Immature natural killer cell (primary cell): ENCODE results near the gene ZBTB49. TPM values are rescaled to one million over a fixed set of nuclear protein-coding genes. Genes with fewer than 3 reads are reported as not detected.

ENCODE experiments used
- DNase-seq, 3 donors: peaks; one replicate each; pipeline ENCODE4 v3.0.0; 2022; ENCODE audit warnings: mixed read lengths in 1 of 3
- H3K27ac Mint-ChIP-seq, 6 donors: one replicate each; pipeline ENCODE4 v1.8.0; 2020; ENCODE audit warnings: mixed read lengths in 6 of 6, mild to moderate bottlenecking in 5 of 6, inconsistent platforms in 4 of 6, moderate library complexity in 3 of 6
- H3K27me3 Mint-ChIP-seq, 3 donors: one replicate each; pipeline ENCODE4 v1.8.0; 2020 to 2021; ENCODE audit warnings: low read depth in 3 of 3, mild to moderate bottlenecking in 3 of 3, mixed read lengths in 3 of 3, moderate library complexity in 3 of 3, inconsistent platforms in 1 of 3
- H3K36me3 Mint-ChIP-seq, 3 donors: one replicate each; pipeline ENCODE4 v1.8.0; 2020; ENCODE audit warnings: mixed read lengths in 3 of 3, inconsistent platforms in 2 of 3, mild to moderate bottlenecking in 2 of 3
- H3K4me1 Mint-ChIP-seq, 2 donors: one replicate each; pipeline ENCODE4 v1.8.0; 2020; ENCODE audit warnings: inconsistent platforms in 2 of 2, mild to moderate bottlenecking in 2 of 2, mixed read lengths in 2 of 2, moderate library complexity in 1 of 2
- H3K4me3 Mint-ChIP-seq, 5 donors: one replicate each; pipeline ENCODE4 v1.8.0; 2020; ENCODE audit warnings: mild to moderate bottlenecking in 5 of 5, mixed read lengths in 5 of 5, inconsistent platforms in 3 of 5, moderate library complexity in 3 of 5
- H3K9me3 Mint-ChIP-seq, 6 donors: one replicate each; pipeline ENCODE4 v1.8.0; 2020; ENCODE audit warnings: mild to moderate bottlenecking in 6 of 6, mixed read lengths in 6 of 6, inconsistent platforms in 4 of 6, moderate library complexity in 3 of 6
- polyA plus RNA-seq, 3 donors: library from polyadenylated mRNA; unstranded; fragments of 300-500 nt; fragmentation: Illumina TruSeq; gene quantifications; one replicate each; pipeline ENCODE4 v1.2.3, GENCODE V29; 2021

Gene ZBTB49
- polyA plus RNA-seq, 3 donors from 2014 or later, result 3.2 to 6.9 (median 4.6) TPM

DNA sequence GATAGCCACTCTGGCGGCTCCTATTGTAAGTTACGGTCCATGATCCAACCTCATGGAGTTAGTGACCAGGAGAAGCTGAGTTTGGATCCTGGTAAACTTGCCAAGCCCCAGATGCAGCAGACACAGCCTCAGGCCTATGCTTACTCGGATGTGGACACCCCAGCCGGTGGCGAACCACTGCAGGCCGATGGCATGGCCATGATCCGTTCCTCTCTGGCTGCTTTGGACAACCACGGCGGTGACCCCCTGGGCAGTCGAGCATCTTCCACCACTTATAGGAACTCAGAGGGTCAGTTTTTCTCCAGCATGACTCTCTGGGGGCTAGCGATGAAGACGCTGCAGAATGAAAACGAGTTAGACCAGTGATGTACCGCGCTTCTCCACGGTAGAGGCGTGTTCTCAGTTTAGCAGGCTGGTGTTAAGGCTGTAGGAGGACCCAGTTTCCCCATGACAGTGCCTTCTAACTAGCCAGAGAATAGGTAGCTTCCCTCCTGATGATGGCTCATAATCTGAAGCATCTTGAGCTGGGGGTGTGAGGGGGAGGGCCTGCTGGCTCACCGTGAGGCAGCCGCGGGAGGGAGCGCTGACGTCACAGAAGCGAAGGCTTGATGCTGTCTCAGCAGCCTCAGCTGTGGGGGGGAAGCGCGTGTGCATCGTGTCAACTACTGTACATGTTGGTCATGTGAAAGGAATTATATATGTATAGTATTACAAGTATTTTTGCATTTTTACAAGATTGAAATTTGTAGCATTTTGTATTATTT is 31.1 kb downstream of the ZBTB49 start:
- no peak for DNase-seq
- no peaks in the 10 kb centered on the region for H3K27me3 Mint-ChIP-seq
- H3K9me3 Mint-ChIP-seq, result no peaks in the 10 kb centered on the region
- no peaks in the 10 kb centered on the region for H3K4me1 Mint-ChIP-seq
- peaks cover 7 to 26% (median 15%) of the 10 kb centered on the region in 3 donors for H3K36me3 Mint-ChIP-seq
- H3K27ac Mint-ChIP-seq, result no peak overlapping the region
- no peak overlapping the region for H3K4me3 Mint-ChIP-seq

DNA sequence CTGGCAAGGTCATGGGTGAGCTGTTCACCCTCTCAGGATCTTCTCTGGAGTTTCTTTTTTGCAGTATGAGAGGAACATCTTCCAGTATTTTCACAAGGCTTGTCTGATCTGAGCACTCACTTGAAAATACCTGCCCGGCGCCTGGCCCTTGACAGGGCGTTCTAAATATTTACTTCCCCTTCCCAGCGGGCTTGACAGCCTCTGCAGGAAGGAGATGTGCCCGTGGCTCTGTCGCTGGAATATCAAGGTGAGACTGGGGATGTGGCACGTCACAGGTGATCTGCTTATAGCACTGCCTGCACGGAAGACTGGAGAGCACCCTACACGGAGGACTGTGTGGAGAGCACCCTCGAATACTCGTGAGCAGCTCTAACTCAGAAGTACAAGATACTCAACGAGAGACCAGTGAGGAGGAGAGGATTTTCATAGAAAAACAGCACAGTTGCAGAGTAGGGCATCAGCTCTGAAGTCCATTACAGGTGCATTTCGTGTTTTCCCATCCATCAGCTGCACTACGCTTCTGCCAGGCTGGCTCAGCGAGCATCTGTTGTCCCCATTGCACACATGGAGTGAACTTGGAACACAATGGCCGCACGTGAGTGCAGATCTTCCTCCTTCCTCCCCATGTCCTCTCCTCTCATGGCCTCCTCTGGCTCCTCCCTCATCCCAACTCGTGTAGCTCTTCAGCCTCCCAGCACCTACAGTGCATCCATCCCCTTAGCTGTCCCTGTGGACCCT is 32.1 kb downstream of the ZBTB49 start:
- no peaks in the 10 kb centered on the region for H3K9me3 Mint-ChIP-seq
- H3K27me3 Mint-ChIP-seq, result no peaks in the 10 kb centered on the region
- peak overlapping the region in 1 of 6 donors; percentile 52 for H3K27ac Mint-ChIP-seq
- no peaks in the 10 kb centered on the region for H3K4me1 Mint-ChIP-seq
- H3K4me3 Mint-ChIP-seq, result no peak overlapping the region
- DNase-seq, result no peak
- H3K36me3 Mint-ChIP-seq, result peaks cover 7 to 25% (median 15%) of the 10 kb centered on the region in 3 donors

DNA sequence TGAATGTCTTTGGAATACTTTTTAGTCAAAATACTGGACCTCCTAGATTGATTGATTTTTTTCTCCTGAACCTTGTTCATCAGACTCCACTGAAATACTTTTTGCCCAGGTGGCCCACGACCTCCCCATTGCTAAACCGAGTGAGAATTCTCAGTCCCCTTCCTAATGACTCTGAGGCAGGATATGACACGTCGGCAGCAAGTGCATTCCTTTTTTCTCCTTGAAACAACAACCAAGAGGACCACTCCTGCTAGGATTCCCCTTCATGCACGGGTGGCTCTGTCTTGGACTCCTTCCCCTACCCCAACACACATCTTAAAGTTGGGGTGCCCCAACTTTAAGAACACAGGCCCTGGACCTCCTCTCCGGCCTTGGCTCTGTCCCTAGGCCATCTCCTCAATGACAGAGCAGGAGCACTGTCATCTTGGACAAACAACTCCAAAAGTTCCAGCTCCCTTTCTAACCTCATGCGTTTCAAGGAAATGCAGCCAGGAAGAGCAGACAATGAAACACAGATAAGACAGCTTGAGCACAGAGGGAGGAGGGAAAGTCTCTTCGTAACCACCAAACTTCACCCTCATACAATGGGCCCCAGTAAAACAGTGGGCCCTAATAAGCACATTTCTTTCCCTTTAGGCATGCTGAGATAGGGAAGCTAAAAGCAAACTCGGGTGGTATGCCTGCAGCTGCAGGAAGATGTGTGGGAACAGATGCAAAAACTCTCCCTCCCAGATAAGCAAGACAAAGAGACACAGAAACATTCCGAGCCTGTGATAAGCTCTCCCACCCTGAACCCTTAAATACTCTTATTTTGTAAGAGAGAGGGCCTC is 33.9 kb downstream of the ZBTB49 start:
- DNase-seq, result no peak
- H3K4me3 Mint-ChIP-seq, result no peak overlapping the region
- H3K4me1 Mint-ChIP-seq, result no peaks in the 10 kb centered on the region
- H3K36me3 Mint-ChIP-seq, result peaks cover 7 to 25% (median 15%) of the 10 kb centered on the region in 3 donors
- no peaks in the 10 kb centered on the region for H3K27me3 Mint-ChIP-seq
- H3K9me3 Mint-ChIP-seq, result no peaks in the 10 kb centered on the region
- H3K27ac Mint-ChIP-seq, result peak overlapping the region in 4 of 6 donors; percentile 10 to 54 (median 36)

DNA sequence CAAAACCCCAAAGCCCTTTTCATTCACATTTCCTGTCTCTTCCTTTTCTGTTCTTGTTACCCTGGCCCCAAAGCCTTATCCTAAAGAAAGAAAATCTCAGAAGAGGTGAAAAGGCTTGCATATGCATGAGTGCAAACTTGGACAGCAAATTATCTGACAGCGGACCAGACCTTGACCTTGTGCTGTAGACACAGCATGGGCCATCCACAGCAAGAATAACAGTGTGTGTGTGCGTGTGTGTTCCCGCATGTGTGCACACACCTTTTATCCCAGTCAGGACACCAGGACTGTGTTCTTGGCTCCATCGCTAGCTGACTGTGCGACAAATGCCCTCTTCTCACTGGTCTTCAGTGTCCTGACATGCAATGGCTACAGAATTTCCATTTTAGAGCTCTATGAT is 35.3 kb downstream of the ZBTB49 start:
- Mint-ChIP-seq H3K4me3 (no peak overlapping the region), H3K27me3 (no peaks in the 10 kb centered on the region), H3K36me3 (peaks cover 7 to 22% (median 15%) of the 10 kb centered on the region in 3 donors), H3K9me3 (no peaks in the 10 kb centered on the region), H3K27ac (no peak overlapping the region), H3K4me1 (no peaks in the 10 kb centered on the region)
- no peak for DNase-seq

DNA sequence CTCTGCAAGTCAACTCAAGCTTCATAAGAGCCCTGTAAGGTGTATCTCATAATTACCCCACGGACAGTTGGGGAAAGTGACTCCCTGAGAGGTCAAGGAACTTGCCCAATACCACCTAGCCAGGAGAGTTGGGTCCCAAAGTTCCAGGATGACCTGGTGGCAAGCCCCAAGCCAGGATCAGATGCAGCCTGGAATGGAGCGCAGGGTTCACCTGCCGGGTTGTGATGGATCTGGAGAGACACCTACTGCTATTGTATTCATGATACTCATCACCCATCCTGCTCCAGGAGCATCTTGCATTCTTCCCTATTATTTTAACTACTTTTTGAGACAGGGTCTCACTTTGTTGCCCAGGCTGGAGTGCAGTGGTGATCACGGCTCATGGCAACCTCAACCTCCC is 36.1 kb downstream of the ZBTB49 start:
- H3K36me3 Mint-ChIP-seq, result peaks cover 7 to 18% (median 14%) of the 10 kb centered on the region in 3 donors
- H3K4me1 Mint-ChIP-seq, result no peaks in the 10 kb centered on the region
- H3K27me3 Mint-ChIP-seq, result no peaks in the 10 kb centered on the region
- no peaks in the 10 kb centered on the region for H3K9me3 Mint-ChIP-seq
- H3K4me3 Mint-ChIP-seq, result no peak overlapping the region
- DNase-seq, result no peak
- H3K27ac Mint-ChIP-seq, result no peak overlapping the region

DNA sequence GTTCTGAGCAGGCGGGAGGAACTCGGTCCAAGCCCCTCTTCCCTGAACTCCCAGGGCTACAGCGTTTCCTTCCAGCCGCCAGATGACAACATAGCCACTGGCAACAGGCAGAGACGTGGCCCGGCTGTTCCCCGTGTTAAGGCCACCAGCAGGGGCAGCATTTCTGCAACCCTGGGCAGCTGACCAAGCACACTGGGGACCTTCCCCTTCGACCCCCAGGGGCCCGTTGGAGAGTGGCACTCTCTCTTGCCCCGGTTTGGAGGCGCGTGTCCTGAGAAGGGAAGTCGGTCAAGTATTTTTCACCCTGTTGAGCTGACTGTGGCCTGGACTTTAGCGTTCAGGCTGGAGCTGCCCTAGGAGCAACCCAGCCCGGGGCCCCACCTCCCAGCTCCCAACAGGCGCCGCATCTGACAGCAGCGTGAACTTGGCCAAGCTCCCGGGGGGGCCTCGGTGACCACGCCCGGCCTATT is 37.6 kb downstream of the ZBTB49 start:
- DNase-seq, result no peak
- no peaks in the 10 kb centered on the region for H3K9me3 Mint-ChIP-seq
- peaks cover 3 to 7% (median 5%) of the 10 kb centered on the region in 3 donors for H3K36me3 Mint-ChIP-seq
- H3K4me1 Mint-ChIP-seq, result no peaks in the 10 kb centered on the region
- no peaks in the 10 kb centered on the region for H3K27me3 Mint-ChIP-seq
- H3K4me3 Mint-ChIP-seq, result no peak overlapping the region
- no peak overlapping the region for H3K27ac Mint-ChIP-seq

DNA sequence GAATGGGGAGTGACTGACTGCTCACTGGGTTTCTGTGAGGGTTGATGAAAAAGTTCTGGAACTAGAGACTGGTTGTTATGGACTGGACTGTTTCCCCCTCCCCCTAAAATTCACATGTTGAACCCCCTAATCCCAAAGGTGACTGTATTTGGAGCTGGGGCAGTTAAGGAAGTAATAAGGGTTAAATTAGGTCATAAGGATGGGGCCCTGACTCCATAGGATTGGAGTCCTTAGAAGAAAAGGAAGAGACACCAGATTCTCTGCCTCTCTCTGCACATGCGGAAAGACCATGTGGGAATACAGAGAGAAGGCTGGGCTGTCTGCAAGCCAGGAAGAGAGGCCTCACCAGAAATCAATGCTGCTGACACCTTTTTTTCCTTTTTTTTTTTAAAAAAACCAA is 38.2 kb downstream of the ZBTB49 start:
- no peak for DNase-seq

DNA sequence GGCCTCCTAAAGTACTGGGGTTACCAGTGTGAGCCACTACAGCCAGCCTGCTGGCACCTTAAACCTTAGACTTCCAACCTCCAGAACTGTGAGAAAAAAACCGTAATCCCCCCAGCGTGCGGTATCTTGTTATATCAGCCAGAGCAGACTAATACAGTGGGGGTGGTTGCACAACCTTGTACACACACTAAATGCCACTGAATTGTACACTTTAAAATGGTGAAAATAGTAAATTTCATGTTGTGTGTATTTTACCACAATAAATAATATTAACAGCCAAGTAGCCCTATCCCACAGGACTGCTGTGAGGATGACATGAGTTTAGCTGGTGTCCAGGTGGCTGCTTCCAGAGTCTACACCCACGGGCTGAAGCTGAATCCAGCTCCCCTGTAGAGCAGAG is 38.8 kb downstream of the ZBTB49 start:
- Mint-ChIP-seq H3K4me3 (no peak overlapping the region), H3K4me1 (no peaks in the 10 kb centered on the region), H3K27ac (no peak overlapping the region), H3K27me3 (no peaks in the 10 kb centered on the region), H3K9me3 (no peaks in the 10 kb centered on the region), H3K36me3 (peaks cover 0 to 2% (median 0%) of the 10 kb centered on the region in 3 donors)
- DNase-seq, result no peak

More for the DNA sequence above, 38.2 kb downstream of the ZBTB49 start:
- H3K4me3 Mint-ChIP-seq, result no peak overlapping the region
- peaks cover 3 to 5% (median 3%) of the 10 kb centered on the region in 3 donors for H3K36me3 Mint-ChIP-seq
- H3K27ac Mint-ChIP-seq, result no peak overlapping the region
- no peaks in the 10 kb centered on the region for H3K9me3 Mint-ChIP-seq
- H3K27me3 Mint-ChIP-seq, result no peaks in the 10 kb centered on the region
- H3K4me1 Mint-ChIP-seq, result no peaks in the 10 kb centered on the region

DNA sequence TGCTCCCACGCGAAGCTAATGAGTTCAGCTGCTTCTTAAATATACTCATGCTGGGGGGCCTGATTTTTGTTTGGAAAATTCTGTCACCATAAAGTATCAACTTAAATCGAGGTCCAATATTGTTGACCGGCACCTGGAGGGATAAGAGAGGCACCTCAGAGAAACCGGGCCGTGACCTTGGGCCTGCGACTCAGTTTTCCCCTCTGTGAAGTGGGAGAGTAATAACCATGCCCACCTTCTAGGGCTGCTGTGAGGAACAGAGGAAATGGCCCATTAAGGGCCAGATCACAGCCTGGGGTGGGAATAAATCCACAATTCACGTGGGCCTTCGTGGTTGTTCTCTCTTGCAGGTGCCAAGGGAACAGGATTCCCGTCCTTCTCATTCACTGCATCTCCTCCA is 39.4 kb downstream of the ZBTB49 start:
- DNase-seq, result no peak
- no peak overlapping the region for H3K27ac Mint-ChIP-seq
- no peaks in the 10 kb centered on the region for H3K4me1 Mint-ChIP-seq
- no peak overlapping the region for H3K4me3 Mint-ChIP-seq
- no peaks in the 10 kb centered on the region for H3K36me3 Mint-ChIP-seq
- no peaks in the 10 kb centered on the region for H3K9me3 Mint-ChIP-seq
- H3K27me3 Mint-ChIP-seq, result no peaks in the 10 kb centered on the region

DNA sequence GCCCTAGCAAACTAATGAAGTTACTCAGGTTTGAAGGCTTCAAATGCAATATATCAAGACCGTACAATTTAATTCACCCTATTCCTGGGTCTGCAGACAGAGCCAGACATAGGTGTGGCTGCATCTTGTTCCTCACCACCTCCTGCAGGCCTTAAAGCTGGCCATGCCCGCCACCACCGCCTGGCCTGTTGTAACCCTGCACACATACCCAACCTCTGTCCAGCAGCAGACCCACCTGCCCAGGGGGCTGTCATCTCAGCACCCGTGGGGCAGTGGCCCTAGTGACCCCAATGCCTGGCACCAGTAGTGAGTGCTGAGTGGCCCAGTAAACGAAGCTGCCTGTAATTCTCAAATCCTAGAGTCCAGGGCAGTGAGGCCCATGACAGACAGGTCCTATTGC is 40.7 kb downstream of the ZBTB49 start:
- no peak for DNase-seq
- no peak overlapping the region for H3K4me3 Mint-ChIP-seq
- no peaks in the 10 kb centered on the region for H3K9me3 Mint-ChIP-seq
- no peaks in the 10 kb centered on the region for H3K36me3 Mint-ChIP-seq
- H3K4me1 Mint-ChIP-seq, result peaks cover 5 to 6% of the 10 kb centered on the region in 2 donors
- no peaks in the 10 kb centered on the region for H3K27me3 Mint-ChIP-seq
- no peak overlapping the region for H3K27ac Mint-ChIP-seq

DNA sequence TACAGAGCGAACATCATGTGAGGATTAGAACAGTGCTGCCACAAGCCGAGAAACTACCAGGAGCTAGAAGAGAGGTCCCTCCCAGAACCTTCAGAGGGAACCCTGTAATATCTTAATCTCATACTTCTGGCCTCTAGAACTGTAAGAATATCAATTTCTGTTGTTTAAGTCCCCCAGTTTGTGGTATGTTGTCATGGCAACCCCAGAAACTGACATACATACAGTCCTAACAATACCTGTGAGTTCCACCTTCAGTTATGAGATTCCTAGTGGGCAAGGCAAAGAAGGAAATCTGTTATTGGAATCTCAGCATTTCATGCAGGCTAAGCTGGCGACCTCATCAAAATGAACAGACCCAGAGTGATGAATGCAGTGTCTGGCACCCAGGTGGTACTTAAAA is 42.5 kb downstream of the ZBTB49 start:
- Mint-ChIP-seq H3K4me3 (no peak overlapping the region), H3K36me3 (no peaks in the 10 kb centered on the region), H3K4me1 (peaks cover 5 to 6% of the 10 kb centered on the region in 2 donors), H3K27ac (no peak overlapping the region), H3K9me3 (no peaks in the 10 kb centered on the region), H3K27me3 (no peaks in the 10 kb centered on the region)
- DNase-seq, result no peak

DNA sequence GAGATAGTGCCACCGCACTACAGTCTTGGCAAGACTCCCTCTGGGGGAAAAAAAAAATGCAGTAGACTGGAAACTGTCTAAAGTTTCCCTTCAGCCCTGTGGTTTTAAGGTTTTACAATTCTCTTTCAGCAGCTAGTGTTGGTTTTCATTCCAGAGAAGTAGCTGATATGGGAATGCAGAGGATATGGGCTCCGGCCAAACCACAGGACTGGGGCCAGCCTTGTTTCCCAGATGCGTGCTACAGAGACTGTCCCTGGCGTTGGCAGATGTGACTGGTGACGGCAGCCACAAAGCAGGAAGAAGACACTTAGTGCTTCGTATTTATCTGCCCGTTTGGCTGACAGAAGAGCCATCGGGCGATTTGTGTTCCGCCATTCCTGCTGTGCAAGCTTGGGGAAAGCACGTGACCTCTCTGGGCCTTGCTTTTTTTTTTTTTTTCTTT is 43.2 kb downstream of the ZBTB49 start:
- Mint-ChIP-seq H3K4me3 (no peak overlapping the region), H3K4me1 (peaks cover 5 to 6% of the 10 kb centered on the region in 2 donors), H3K27me3 (peaks cover 0 to 2% (median 0%) of the 10 kb centered on the region in 3 donors), H3K27ac (no peak overlapping the region), H3K36me3 (no peaks in the 10 kb centered on the region), H3K9me3 (no peaks in the 10 kb centered on the region)
- DNase-seq, result no peak

DNA sequence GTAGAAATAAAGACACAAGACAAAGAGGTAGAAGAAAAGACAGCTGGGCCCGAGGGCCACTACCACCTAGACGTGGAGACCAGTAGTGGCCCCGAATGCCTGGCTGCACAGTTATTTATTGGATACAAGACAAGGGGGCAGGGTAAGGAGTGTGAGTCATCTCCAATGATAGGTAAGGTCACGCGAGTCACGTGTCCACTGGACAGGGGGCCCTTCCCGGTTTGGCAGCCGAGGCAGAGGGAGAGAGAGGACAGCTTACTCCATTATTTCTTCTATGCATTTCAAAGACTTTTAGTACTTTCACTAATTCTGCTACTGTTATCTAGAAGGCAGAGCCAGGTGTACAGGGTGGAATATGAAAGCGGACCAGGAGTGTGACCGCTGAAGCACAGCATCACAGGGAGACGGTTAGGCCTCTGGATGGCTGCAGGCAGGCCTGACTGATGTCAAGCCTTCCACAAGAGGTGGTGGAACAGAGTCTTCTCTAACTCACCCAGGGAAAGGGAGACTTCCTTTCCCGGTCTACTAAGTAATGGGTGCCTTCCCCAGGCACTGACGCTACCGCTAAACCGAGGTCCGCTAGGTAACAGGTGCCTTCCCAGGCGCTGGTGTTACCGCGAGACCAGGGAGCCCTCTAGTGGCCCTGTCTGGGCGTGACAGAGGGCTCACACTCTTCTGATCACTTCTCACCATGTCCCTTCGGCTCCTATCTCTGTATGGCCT is 44.9 kb downstream of the ZBTB49 start:
- Mint-ChIP-seq H3K4me3 (peak overlapping the region in 2 of 5 donors; percentile 22 to 45), H3K27ac (peak overlapping the region in 1 of 6 donors; percentile 61), H3K36me3 (no peaks in the 10 kb centered on the region), H3K4me1 (peaks cover 5 to 6% of the 10 kb centered on the region in 2 donors), H3K27me3 (peaks cover 0 to 4% (median 0%) of the 10 kb centered on the region in 3 donors), H3K9me3 (no peaks in the 10 kb centered on the region)
- peak; percentile 64 to 75 (median 67) for DNase-seq
